G401.6 (cell line): ENCODE data around the gene TRPM6.

Source experiments
- FAIRE-seq: peaks from 2 replicates; lab custom pipeline; 2012; peaks lifted over from hg19 to GRCh38; lab: Jason Lieb, UNC

The TRPM6 gene

GRCh38 chr9:74771672-74772071, 116.0 kb downstream of the TRPM6 start:
- no peak for FAIRE-seq

GRCh38 chr9:74771262-74771585, 116.5 kb downstream of the TRPM6 start:
- no peak for FAIRE-seq

GRCh38 chr9:74770508-74771261, 117.0 kb downstream of the TRPM6 start:
- no peak for FAIRE-seq

- no peak for FAIRE-seq
Measured at GRCh38 chr9:74765481-74765971, 122.2 kb downstream of the TRPM6 start.

GRCh38 chr9:74762950-74763349, 124.8 kb downstream of the TRPM6 start:
- no peak for FAIRE-seq

- FAIRE-seq, result no peak
Measured at GRCh38 chr9:74760031-74760700, 127.6 kb downstream of the TRPM6 start.

- no peak for FAIRE-seq
Measured at GRCh38 chr9:74755999-74756398, 131.7 kb downstream of the TRPM6 start.

GRCh38 chr9:74755355-74755754, 132.4 kb downstream of the TRPM6 start:
- FAIRE-seq, result no peak

- no peak for FAIRE-seq
Measured at GRCh38 chr9:74753650-74754049, 134.1 kb downstream of the TRPM6 start.

GRCh38 chr9:74748966-74749365, 138.8 kb downstream of the TRPM6 start:
- FAIRE-seq, result no peak

GRCh38 chr9:74742792-74743730, 144.7 kb downstream of the TRPM6 start:
- no peak for FAIRE-seq

- no peak for FAIRE-seq
Measured at GRCh38 chr9:74742191-74742790, 145.4 kb downstream of the TRPM6 start.

- no peak for FAIRE-seq
Measured at GRCh38 chr9:74736646-74737045, 151.1 kb downstream of the TRPM6 start.

- FAIRE-seq, result no peak
Measured at GRCh38 chr9:74735761-74736160, 152.0 kb downstream of the TRPM6 start.

GRCh38 chr9:74729136-74729695, 158.5 kb downstream of the TRPM6 start:
- FAIRE-seq, result no peak

GRCh38 chr9:74728176-74728575, 159.5 kb downstream of the TRPM6 start:
- FAIRE-seq, result no peak

GRCh38 chr9:74726581-74726980, 161.1 kb downstream of the TRPM6 start:
- no peak for FAIRE-seq

GRCh38 chr9:74724317-74724716, 163.4 kb downstream of the TRPM6 start:
- no peak for FAIRE-seq

GRCh38 chr9:74721696-74722660, 165.7 kb downstream of the TRPM6 start:
- no peak for FAIRE-seq

- FAIRE-seq, result no peak
Measured at GRCh38 chr9:74719306-74719705, 168.4 kb downstream of the TRPM6 start.

GRCh38 chr9:74718709-74719108, 169.0 kb downstream of the TRPM6 start:
- FAIRE-seq, result no peak
